HG02763 (cell line): ENCODE results near the gene UGT1A5.

Experiments used
- ATAC-seq: cut with Tn5 transposase; IDR thresholded peaks from one replicate; pipeline ENCODE4 v1.9.1; 2021; ENCODE audit warnings: mild to moderate bottlenecking, moderate library complexity; ENCODE audit not compliant: unreplicated experiment

The UGT1A5 gene

DNA sequence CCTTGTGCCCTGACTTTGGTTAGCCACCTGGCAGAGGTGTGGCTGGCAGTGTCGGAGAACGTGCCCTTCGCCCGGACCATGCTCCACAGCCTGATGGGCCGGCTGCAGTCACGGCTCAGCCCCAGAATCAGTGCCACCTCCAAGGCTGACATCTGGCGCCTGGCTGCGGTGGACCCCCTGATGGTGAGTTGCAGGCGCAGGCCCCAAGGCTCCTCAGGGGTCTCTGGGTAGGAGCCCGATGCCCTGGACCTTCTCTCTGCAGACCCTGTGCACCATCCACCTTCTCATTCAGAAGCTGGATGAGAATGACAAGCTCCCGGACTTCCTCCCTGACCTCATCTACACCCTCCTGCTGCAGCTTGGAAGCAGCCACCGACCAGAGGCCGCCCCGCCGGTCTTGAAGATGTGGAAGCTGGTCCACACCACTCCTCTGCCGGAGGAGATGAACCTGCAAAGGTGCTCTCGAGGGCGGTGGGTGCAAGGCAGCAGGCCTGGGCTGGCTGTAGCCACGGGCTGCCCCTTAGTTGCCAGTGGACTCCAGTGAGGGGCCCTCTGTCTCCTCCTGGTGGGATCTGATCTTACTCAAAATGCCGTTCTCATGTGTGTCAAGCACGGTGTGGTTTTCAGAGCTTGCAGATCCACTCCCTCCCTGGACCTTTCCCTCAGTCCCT is 109.5 kb downstream of the UGT1A5 start:
- no peak for ATAC-seq
